ENCODE results near the gene GRID1. TPM values are rescaled to one million over a fixed set of nuclear protein-coding genes. Genes with fewer than 3 reads are reported as not detected.

Gene GRID1
- total RNA-seq, 1 experiment from 2014 or later: not detected

- Histone ChIP-seq H3K27ac (ENCODE audit: low read length) (no peak overlapping the region), H4K20me1 (ENCODE audit: low read length) (no peaks in the 10 kb centered on the region), H3K36me3 (ENCODE audit: low read depth, low read length) (no peaks in the 10 kb centered on the region), H3K27me3 (ENCODE audit: low read length) (no peaks in the 10 kb centered on the region), H3K9me2 (replicated peaks; ENCODE audit: low read length) (no peaks in the 10 kb centered on the region), H3F3A (ENCODE audit: low read length, unreplicated experiment) (no peaks in the 10 kb centered on the region), H3K9ac (ENCODE audit: low read length) (no peak overlapping the region), H3K4me2 (ENCODE audit: low read length) (no peak overlapping the region), H3K4me3 (ENCODE audit: low read length) (no peak overlapping the region), H2AFZ (ENCODE audit: low read length) (no peak overlapping the region), H3K4me1 (ENCODE audit: insufficient read depth, low read length) (no peaks in the 10 kb centered on the region), H3K79me2 (ENCODE audit: low read length) (no peaks in the 10 kb centered on the region), H3K9me3 (ENCODE audit: low read length) (no peaks in the 10 kb centered on the region)
- DNase-seq (no peak), ATAC-seq (no peak)
- TF ChIP-seq EZH2 (IDR thresholded peaks at IDR 0.05; ENCODE audit: low read length, unreplicated experiment): no peak
- no peak for TF ChIP-seq EZH2phosphoT487 (IDR thresholded peaks at IDR 0.05; ENCODE audit: borderline replicate concordance, low read length)
- no peak for TF ChIP-seq CTCF (conservative IDR thresholded peaks at IDR 0.05; ENCODE audit: low read depth, low read length)
- intact Hi-C loops (cut with micrococcal nuclease): no loop called here
- no TSS peak for BruUV-seq (replicated peaks)
- CTCF ChIA-PET: no interaction called here
- POLR2A ChIA-PET (ENCODE audit: unreplicated experiment): no interaction called here
Observed at GRCh38 chr10:86007171-86007570, 359.4 kb downstream of the GRID1 start.

GRCh38 chr10:86004337-86004736 is 362.3 kb downstream of the GRID1 start:
- Histone ChIP-seq H3K4me1 (ENCODE audit: insufficient read depth, low read length) (no peaks in the 10 kb centered on the region), H3F3A (ENCODE audit: low read length, unreplicated experiment) (no peaks in the 10 kb centered on the region), H3K27ac (ENCODE audit: low read length) (no peak overlapping the region), H2AFZ (ENCODE audit: low read length) (no peak overlapping the region), H3K9me3 (ENCODE audit: low read length) (no peaks in the 10 kb centered on the region), H3K9me2 (replicated peaks; ENCODE audit: low read length) (no peaks in the 10 kb centered on the region), H3K27me3 (ENCODE audit: low read length) (no peaks in the 10 kb centered on the region), H3K36me3 (ENCODE audit: low read depth, low read length) (no peaks in the 10 kb centered on the region), H3K79me2 (ENCODE audit: low read length) (no peaks in the 10 kb centered on the region), H3K4me2 (ENCODE audit: low read length) (no peak overlapping the region), H3K4me3 (ENCODE audit: low read length) (no peak overlapping the region), H4K20me1 (ENCODE audit: low read length) (no peaks in the 10 kb centered on the region), H3K9ac (ENCODE audit: low read length) (no peak overlapping the region)
- no TSS peak for BruUV-seq (replicated peaks)
- ChIA-PET CTCF (no interaction called here), POLR2A (ENCODE audit: unreplicated experiment) (no interaction called here)
- no peak for DNase-seq
- intact Hi-C loops (cut with micrococcal nuclease): no loop called here
- TF ChIP-seq EZH2phosphoT487 (IDR thresholded peaks at IDR 0.05; ENCODE audit: borderline replicate concordance, low read length) (no peak), CTCF (conservative IDR thresholded peaks at IDR 0.05; ENCODE audit: low read depth, low read length) (no peak), EZH2 (IDR thresholded peaks at IDR 0.05; ENCODE audit: low read length, unreplicated experiment) (no peak)
- no peak for ATAC-seq

- ChIA-PET POLR2A (ENCODE audit: unreplicated experiment) (no interaction called here), CTCF (no interaction called here)
- no TSS peak for BruUV-seq (replicated peaks)
- H3K27me3 ChIP-seq (ENCODE audit: low read length): no peaks in the 10 kb centered on the region
- no peak overlapping the region for H3K4me2 ChIP-seq (ENCODE audit: low read length)
- no peak overlapping the region for H3K9ac ChIP-seq (ENCODE audit: low read length)
- H3K36me3 ChIP-seq (ENCODE audit: low read depth, low read length): no peaks in the 10 kb centered on the region
- no peaks in the 10 kb centered on the region for H3K9me3 ChIP-seq (ENCODE audit: low read length)
- no peaks in the 10 kb centered on the region for H3K9me2 ChIP-seq (replicated peaks; ENCODE audit: low read length)
- H3K27ac ChIP-seq (ENCODE audit: low read length): no peak overlapping the region
- no peak for ATAC-seq
- DNase-seq: no peak
- no peak for TF ChIP-seq EZH2phosphoT487 (IDR thresholded peaks at IDR 0.05; ENCODE audit: borderline replicate concordance, low read length)
- no peak for TF ChIP-seq CTCF (conservative IDR thresholded peaks at IDR 0.05; ENCODE audit: low read depth, low read length)
- no peaks in the 10 kb centered on the region for H3K4me1 ChIP-seq (ENCODE audit: insufficient read depth, low read length)
- intact Hi-C loops (cut with micrococcal nuclease): no loop called here
- no peaks in the 10 kb centered on the region for H4K20me1 ChIP-seq (ENCODE audit: low read length)
- H3F3A ChIP-seq (ENCODE audit: low read length, unreplicated experiment): no peaks in the 10 kb centered on the region
- H3K79me2 ChIP-seq (ENCODE audit: low read length): no peaks in the 10 kb centered on the region
- no peak overlapping the region for H2AFZ ChIP-seq (ENCODE audit: low read length)
- no peak overlapping the region for H3K4me3 ChIP-seq (ENCODE audit: low read length)
Observed at GRCh38 chr10:86003201-86003621, 363.4 kb downstream of the GRID1 start.

Data from PC-3 (cell line).